Pancreas (tissue), 10 donors: ENCODE data around the gene ACYP1. TPM values are rescaled to one million over a fixed set of nuclear protein-coding genes. Genes with fewer than 3 reads are reported as not detected.
A peak's percentile ranks its signal among the peaks of the same experiment; 100 is the strongest.

Experiments
- ATAC-seq, 4 donors: fragments of 200-7000 bp; cut with Tn5 transposase; one replicate each; pipeline versions ENCODE4 v1.8.0 to v1.9.1; 2020; ENCODE audit warnings: mild to moderate bottlenecking in 4 of 4, moderate library complexity in 4 of 4
- DNase-seq, 6 donors: peaks; one replicate each; pipeline ENCODE4 v3.0.0-alpha.2; 2020
- FAIRE-seq: peaks from 2 replicates; lab custom pipeline; 2012; peaks lifted over from hg19 to GRCh38; lab: Jason Lieb, UNC
- H3K27ac ChIP-seq, 4 donors: fragments of 200-600 bp; sonication (generic); 1 replicate in 3 of 4; 2 replicates in 1 of 4; pipeline versions ENCODE4 v1.5.0 to v1.8.0; 2020
- H3K27me3 ChIP-seq, 4 donors: fragments of 200-600 bp; one replicate each; pipeline ENCODE4 v1.8.0; 2021
- H3K36me3 ChIP-seq, 3 donors: fragments of 200-600 bp; sonication (generic) in 1 of 3; one replicate each; pipeline versions ENCODE4 v1.5.0 to v1.8.0; 2020 to 2021
- H3K4me1 ChIP-seq, 3 donors: fragments of 200-600 bp; one replicate each; pipeline ENCODE4 v1.8.0; 2021
- H3K4me3 ChIP-seq, 4 donors: fragments of 200-600 bp; sonication (generic) in 2 of 4; one replicate each; pipeline versions ENCODE4 v1.5.0 to v1.8.0; 2020 to 2021
- H3K9me3 ChIP-seq, 4 donors: fragments of 200-600 bp; one replicate each; pipeline ENCODE4 v1.8.0; 2021
- WGBS, 2 donors: extraction: QIAGEN DNeasy Blood & Tissue Kit; methylation state at CpG; one replicate each; pipeline ENCODE4 v1.1.7; 2013; 5-methylcytosine and 5-hydroxymethylcytosine counted together
- intact Hi-C, 3 donors: fragments of 100-400 bp; cut with DNase I; formaldehyde crosslinking; loops; one replicate each; pipeline versions ENCODE4 v1.11.1 to v1.14.2; 2022
- polyA plus RNA-seq, 2 donors: library from polyadenylated mRNA; stranded (reverse); fragments of 200-250 nt; gene quantifications; one replicate each; pipeline ENCODE4 v1.2.3, GENCODE V29; 2013
- total RNA-seq, 6 donors: library from RNA; stranded (reverse); fragmentation: NEBNext Ultra II Directional in 4 of 6; extraction: Animal tissue kit (Norgen Biotek cat#: 25700) in 4 of 6; gene quantifications; one replicate each; pipeline versions ENCODE4 v1.2.1 to v1.2.4, GENCODE V29; 2021 to 2023
- TF ChIP-seq, protein P1 (sequence below), 4 donors: fragments of 200-600 bp; sonication (generic) in 3 of 4; IDR thresholded peaks; one replicate each; pipeline versions ENCODE4 v1.5.0 to v1.8.0; 2021; ENCODE audit warnings: antibody characterized with exemption in 4 of 4
- donor health status: healthy with polysubstance abuse.
- donor health status: DM: no; HTN: no; CAD: no; lungs with moderate emphysema.
- donor health status: DM: no; HTN: no; CAD: no.
- donor health status: control.
- donor health status: control.
- donor health status: Bipolar disorder and iron deficiency.
- donor health status: DM: yes; HTN: yes; CAD: no.
- donor health status: DM: no; HTN: no; CAD: no.
- donor health status: DM: no; HTN: no; CAD: no.
- donor health status: DM: yes; HTN: yes; CAD: no.

Gene ACYP1
- total RNA-seq (1 to 10 TPM; 2.9 to 9.1 (median 5.0) TPM), polyA plus RNA-seq (10 to 100 TPM; 11.7 to 17.4 TPM)

DNA sequence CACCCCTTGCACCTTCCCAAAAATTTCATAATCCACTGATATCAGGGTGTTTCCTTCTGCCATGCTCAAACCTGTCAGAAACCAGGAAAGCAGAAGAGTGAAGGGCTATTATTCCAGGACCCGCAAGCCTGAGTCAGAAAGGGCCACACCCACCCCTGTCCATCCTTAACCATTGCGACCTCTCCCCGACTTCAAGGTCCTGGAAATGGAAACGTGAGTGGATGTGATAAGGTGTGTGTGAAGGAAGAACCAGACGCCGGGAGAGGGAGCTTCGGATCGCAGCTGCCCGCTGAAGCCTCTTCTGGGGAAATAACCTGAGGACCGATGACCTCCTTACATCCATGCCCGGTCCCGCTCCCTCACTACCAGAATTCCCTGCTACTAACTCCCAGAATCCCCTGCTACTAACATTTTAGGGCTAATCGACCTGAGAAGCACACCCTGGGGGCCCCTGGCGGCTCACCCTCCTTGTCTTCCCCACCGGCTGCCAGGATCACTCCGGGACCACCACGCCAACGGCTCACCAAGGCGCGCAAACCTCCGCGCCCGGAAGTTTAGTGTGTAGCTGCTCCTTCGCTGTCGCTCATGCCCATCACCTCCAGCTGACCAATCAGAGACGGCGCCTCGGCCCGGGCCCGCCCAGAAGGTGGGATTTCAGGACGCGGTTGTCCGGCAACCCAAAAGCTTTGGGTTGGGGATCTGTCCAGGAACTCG is at the start of gene ACYP1:
Gene ACYP1, minus strand, starts transcription at position 534 of the 714 bp plus-strand sequence. Its CDS starts 471 bp downstream, at position 63.
- peaks cover 0 to 15% (median 4%) of the 10 kb centered on the region in 3 donors for H3K4me1 ChIP-seq
- no peaks in the 10 kb centered on the region for H3K27me3 ChIP-seq
- no peak for FAIRE-seq
- TF ChIP-seq, protein P1, sequence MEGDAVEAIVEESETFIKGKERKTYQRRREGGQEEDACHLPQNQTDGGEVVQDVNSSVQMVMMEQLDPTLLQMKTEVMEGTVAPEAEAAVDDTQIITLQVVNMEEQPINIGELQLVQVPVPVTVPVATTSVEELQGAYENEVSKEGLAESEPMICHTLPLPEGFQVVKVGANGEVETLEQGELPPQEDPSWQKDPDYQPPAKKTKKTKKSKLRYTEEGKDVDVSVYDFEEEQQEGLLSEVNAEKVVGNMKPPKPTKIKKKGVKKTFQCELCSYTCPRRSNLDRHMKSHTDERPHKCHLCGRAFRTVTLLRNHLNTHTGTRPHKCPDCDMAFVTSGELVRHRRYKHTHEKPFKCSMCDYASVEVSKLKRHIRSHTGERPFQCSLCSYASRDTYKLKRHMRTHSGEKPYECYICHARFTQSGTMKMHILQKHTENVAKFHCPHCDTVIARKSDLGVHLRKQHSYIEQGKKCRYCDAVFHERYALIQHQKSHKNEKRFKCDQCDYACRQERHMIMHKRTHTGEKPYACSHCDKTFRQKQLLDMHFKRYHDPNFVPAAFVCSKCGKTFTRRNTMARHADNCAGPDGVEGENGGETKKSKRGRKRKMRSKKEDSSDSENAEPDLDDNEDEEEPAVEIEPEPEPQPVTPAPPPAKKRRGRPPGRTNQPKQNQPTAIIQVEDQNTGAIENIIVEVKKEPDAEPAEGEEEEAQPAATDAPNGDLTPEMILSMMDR (IDR thresholded peaks at IDR 0.05): no peak
- H3K36me3 ChIP-seq: no peaks in the 10 kb centered on the region
- peak within 1 kb of the TSS; percentile 58 to 87 (median 64) for H3K4me3 ChIP-seq
- WGBS, 2 donors: 0% methylated on average over 34 of the region's 34 CpGs
- peak; percentile 88 to 96 (median 94) for DNase-seq
- no peaks in the 10 kb centered on the region for H3K9me3 ChIP-seq
- peak within 1 kb of the TSS; percentile 29 to 69 (median 57) for H3K27ac ChIP-seq
- intact Hi-C loops: no loop called here
- peak; percentile 94 to 98 (median 98) for ATAC-seq

DNA sequence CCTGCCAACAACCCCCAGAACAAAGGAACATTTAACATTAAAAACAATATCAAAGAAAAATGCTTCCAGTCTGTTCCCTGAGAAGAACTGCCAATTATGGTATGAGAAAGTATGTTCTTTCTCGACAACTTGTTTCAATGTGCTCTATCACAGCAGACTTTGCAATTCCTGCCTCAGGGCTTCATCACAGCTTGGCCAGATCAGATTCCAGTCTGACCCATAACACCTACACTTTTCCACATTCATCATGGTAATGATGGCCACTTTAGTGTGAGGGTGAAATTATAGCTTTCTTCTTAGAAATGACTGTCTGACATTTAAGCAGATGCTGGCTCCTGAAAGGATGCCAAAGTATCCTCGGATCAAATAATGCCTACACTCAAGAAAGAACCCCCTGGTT is 46.1 kb upstream of the ACYP1 start:
- 82 to 83% methylated on average over 2 of the region's 2 CpGs for WGBS, 2 donors
- intact Hi-C loops: no loop called here
- Histone ChIP-seq H3K27me3 (no peaks in the 10 kb centered on the region), H3K27ac (no peak overlapping the region), H3K36me3 (peaks cover 0 to 62% (median 41%) of the 10 kb centered on the region in 3 donors), H3K9me3 (no peaks in the 10 kb centered on the region), H3K4me1 (no peaks in the 10 kb centered on the region), H3K4me3 (no peak overlapping the region)
- no peak for FAIRE-seq
- ATAC-seq: no peak
- no peak for DNase-seq
- TF ChIP-seq, protein P1 (IDR thresholded peaks at IDR 0.05): no peak

DNA sequence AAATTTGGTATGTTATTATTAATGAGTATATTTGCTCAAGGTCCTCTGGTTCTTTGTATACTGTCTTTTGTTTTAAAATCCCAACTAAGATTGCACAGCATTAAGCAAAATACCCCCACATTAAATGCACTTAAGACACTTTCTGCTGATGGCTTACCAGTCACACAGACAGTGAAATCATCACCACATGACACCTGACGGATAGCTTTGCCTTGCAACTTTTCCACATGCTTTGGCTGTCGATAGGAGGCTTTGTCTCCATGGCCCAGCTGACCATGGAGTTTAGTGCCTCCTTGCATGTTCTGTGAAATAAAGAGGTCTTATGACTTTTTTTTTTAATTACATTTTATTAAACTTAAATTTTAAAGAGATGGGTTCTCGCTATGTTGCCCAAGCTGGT is 43.4 kb upstream of the ACYP1 start:
- ATAC-seq (no peak), FAIRE-seq (no peak), DNase-seq (no peak)
- TF ChIP-seq, protein P1 (IDR thresholded peaks at IDR 0.05): no peak
- intact Hi-C loops: no loop called here
- no peaks in the 10 kb centered on the region for H3K9me3 ChIP-seq
- H3K4me1 ChIP-seq: no peaks in the 10 kb centered on the region
- H3K4me3 ChIP-seq: no peak overlapping the region
- H3K27ac ChIP-seq: no peak overlapping the region
- no peaks in the 10 kb centered on the region for H3K27me3 ChIP-seq
- peaks cover 0 to 49% (median 29%) of the 10 kb centered on the region in 3 donors for H3K36me3 ChIP-seq
- 62 to 74% methylated on average over 3 of the region's 3 CpGs for WGBS, 2 donors

DNA sequence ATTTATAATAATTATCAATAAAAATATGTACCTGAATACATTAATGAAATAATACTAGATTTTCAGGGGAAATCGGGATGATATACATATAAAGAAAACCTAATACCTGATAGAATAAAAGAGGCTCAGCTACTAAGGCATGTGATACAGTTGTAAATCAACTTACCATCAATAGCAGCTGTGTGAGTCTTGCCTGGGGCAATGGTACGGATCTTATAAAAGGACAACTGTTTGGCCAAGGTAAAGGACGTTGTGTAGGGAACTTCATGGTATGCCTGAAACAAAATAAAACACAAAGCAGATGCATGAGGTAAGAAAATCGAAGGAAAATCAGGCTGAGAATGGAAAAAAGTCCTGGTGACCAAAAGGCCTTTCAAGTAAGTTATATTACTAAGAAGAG is 37.7 kb upstream of the ACYP1 start:
- DNase-seq (no peak), ATAC-seq (no peak), FAIRE-seq (no peak)
- H3K27ac ChIP-seq: no peak overlapping the region
- H3K4me3 ChIP-seq: no peak overlapping the region
- no peaks in the 10 kb centered on the region for H3K9me3 ChIP-seq
- intact Hi-C loops: no loop called here
- H3K4me1 ChIP-seq: no peaks in the 10 kb centered on the region
- TF ChIP-seq, protein P1 (IDR thresholded peaks at IDR 0.05): no peak
- H3K27me3 ChIP-seq: no peaks in the 10 kb centered on the region
- WGBS, 2 donors: 75 to 90% methylated on average over 4 of the region's 4 CpGs
- peaks cover 4 to 62% (median 12%) of the 10 kb centered on the region in 3 donors for H3K36me3 ChIP-seq

DNA sequence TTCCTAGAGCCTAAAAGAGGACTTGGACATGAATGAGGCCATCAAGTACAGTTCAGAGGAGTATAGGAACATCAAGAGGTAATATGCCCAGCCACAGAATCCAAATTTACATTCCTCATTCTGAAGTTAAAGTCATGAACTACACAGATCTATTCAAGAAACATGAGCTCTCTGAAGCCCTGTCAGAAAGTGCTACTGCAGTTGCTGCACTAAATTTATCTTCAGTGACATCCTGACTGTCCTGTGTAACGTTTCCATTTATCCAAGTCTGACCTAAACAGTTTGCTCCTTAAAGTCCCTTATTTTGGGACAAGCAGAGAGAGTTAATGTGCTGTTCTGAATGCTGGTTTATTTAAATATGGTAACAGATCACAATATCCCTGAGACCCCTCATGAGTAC is 34.9 kb upstream of the ACYP1 start:
- no peak overlapping the region for H3K27ac ChIP-seq
- no peak for FAIRE-seq
- H3K9me3 ChIP-seq: no peaks in the 10 kb centered on the region
- no peak for DNase-seq
- TF ChIP-seq, protein P1 (IDR thresholded peaks at IDR 0.05): no peak
- no peaks in the 10 kb centered on the region for H3K27me3 ChIP-seq
- WGBS, 2 donors: 53 to 54% methylated on average over 1 of the region's 1 CpG
- no peak overlapping the region for H3K4me3 ChIP-seq
- peaks cover 7 to 65% (median 14%) of the 10 kb centered on the region in 3 donors for H3K36me3 ChIP-seq
- H3K4me1 ChIP-seq: no peaks in the 10 kb centered on the region
- intact Hi-C loops: no loop called here
- ATAC-seq: no peak
